Measurements from ENCODE around the gene HOPX.

DNA sequence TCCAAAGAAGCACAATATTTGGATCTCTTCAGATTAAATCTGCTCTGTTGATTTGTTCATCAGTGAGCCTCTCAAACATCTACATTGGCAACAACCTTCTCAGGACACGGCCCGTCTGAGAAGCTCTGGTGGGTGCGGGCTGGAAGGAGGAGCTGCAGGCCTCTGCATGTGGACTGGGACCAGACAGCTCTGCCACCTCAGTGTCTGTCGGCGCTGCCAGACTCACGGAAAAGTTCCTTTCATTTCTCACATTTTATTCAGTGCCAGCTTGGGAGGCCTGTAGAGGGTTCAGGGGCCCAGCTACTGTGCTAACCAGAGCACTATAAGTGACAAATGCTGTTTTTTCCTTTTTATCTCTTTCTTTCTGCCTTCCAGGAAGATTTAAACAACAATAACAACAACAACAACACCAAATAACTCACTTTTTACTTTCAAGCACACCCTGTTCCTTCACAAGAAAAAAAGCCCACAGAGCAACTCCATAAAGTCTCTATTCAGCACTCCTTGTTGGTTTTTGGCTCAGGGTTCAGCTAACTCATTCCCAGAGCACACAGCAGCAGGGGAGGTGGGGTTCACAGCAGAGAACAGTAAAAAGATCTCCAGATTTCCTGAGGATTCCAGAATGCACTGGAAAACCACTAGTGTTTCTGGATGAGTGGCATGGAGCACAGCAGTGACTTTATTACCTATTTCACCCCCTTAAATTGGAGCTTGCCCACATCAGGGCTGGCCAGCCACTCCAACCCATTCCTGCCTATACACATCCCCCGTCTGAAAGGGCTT, 23.2 kb upstream of the HOPX start:
- TF ChIP-seq POLR2A (IDR thresholded peaks at IDR 0.05; ENCODE audit: control extremely low read depth in 1 of 2, low read depth in 2 of 2, low read length in 2 of 2) = no peak
- TF ChIP-seq RNF2 (IDR thresholded peaks at IDR 0.05; ENCODE audit: borderline replicate concordance, low read depth, low read length, missing control alignments, poor library complexity, severe bottlenecking) = no peak
- no peak for TF ChIP-seq EP300 (IDR thresholded peaks at IDR 0.05; ENCODE audit: borderline replicate concordance in 1 of 2, low read depth in 2 of 2, low read length in 2 of 2)
- no peak for TF ChIP-seq POLR2AphosphoS5 (IDR thresholded peaks at IDR 0.05; ENCODE audit: low read depth, low read length)
- TF ChIP-seq CTCF (IDR thresholded peaks at IDR 0.05; ENCODE audit: control extremely low read depth in 1 of 3, insufficient read depth in 1 of 3, low read depth in 1 of 3, low read length in 3 of 3) = no peak
- no peak for TF ChIP-seq NRF1 (IDR thresholded peaks at IDR 0.05; ENCODE audit: low read depth, low read length)
- TF ChIP-seq USF2 (IDR thresholded peaks at IDR 0.05; ENCODE audit: low read length) = no peak
- TF ChIP-seq MAFK (IDR thresholded peaks at IDR 0.05; ENCODE audit: low read depth, low read length) = no peak
- no peak for TF ChIP-seq CHD2 (IDR thresholded peaks at IDR 0.05; ENCODE audit: low read length)
- TF ChIP-seq TEAD4 (IDR thresholded peaks at IDR 0.05; ENCODE audit: low read depth, low read length) = no peak
- TF ChIP-seq SIRT6 (IDR thresholded peaks at IDR 0.05; ENCODE audit: low read length) = no peak

Measured in H1 (cell line).